Testis (tissue), 2 donors: Measurements from ENCODE around the gene CYTIP.

ENCODE experiments used
- CTCF ChIP-seq, 3 experiments: fragments of 450-650 bp in 2 of 3; fragments of 200-600 bp in 1 of 3; sonication (generic) in 1 of 3; IDR thresholded peaks; one replicate each; pipeline ENCODE4 v1.5.1; 2016 to 2019; ENCODE audit warnings: antibody characterized with exemption in 3 of 3, mild to moderate bottlenecking in 2 of 3, moderate library complexity in 1 of 3
- POLR2A ChIP-seq: fragments of 450-650 bp; IDR thresholded peaks from one replicate; pipeline ENCODE4 v1.6.1; 2017; ENCODE audit warnings: antibody characterized with exemption, mild to moderate bottlenecking, moderate library complexity

- TF ChIP-seq CTCF (IDR thresholded peaks at IDR 0.05) (no peak), POLR2A (no peak)
Observed at GRCh38 chr2:157466764-157467163, 22.9 kb upstream of the CYTIP start.
